H1 (cell line): Measurements from ENCODE around the gene POLA1.

Experiments used
- ATF2 ChIP-seq: IDR thresholded peaks from 2 replicates; pipeline ENCODE4 v1.6.1; 2012; ENCODE audit warnings: low read length, inconsistent platforms
- BCL11A ChIP-seq, 2 experiments: IDR thresholded peaks; one replicate each; pipeline ENCODE4 v1.6.1; 2011; ENCODE audit warnings: low read depth in 2 of 2, low read length in 2 of 2, mild to moderate bottlenecking in 2 of 2
- CHD1 ChIP-seq: IDR thresholded peaks from 2 replicates; pipeline ENCODE4 v1.6.1; 2012; ENCODE audit warnings: low read depth, low read length, improper control_type of control experiment
- CTCF ChIP-seq, 3 experiments: IDR thresholded peaks; 1 replicate in 2 of 3; 2 replicates in 1 of 3; pipeline versions ENCODE4 v1.5.1 to v1.6.1; 2011; ENCODE audit warnings: low read length in 3 of 3, mild to moderate bottlenecking in 3 of 3, inconsistent platforms in 2 of 3, low read depth in 1 of 3, moderate library complexity in 1 of 3; ENCODE audit not compliant: insufficient read depth in 1 of 3; ENCODE audit errors: control extremely low read depth in 1 of 3
- E2F6 ChIP-seq: IDR thresholded peaks from 2 replicates; pipeline ENCODE4 v1.6.1; 2012; ENCODE audit warnings: inconsistent platforms
- FOSL1 ChIP-seq: IDR thresholded peaks from 2 replicates; pipeline ENCODE4 v1.6.1; 2011; ENCODE audit warnings: mild to moderate bottlenecking, low read depth, low read length, moderate library complexity; ENCODE audit not compliant: insufficient read depth
- GTF2F1 ChIP-seq: IDR thresholded peaks from 2 replicates; pipeline ENCODE4 v1.6.1; 2012; ENCODE audit warnings: low read depth, low read length, improper control_type of control experiment, borderline replicate concordance
- KDM5A ChIP-seq: fragments of 200-600 bp; IDR thresholded peaks from 2 replicates; pipeline ENCODE4 v1.7.1; 2012; ENCODE audit warnings: mild to moderate bottlenecking, low read length, inconsistent platforms, mixed read lengths
- POLR2A ChIP-seq, 2 experiments: IDR thresholded peaks; 1 replicate in 1 of 2; 2 replicates in 1 of 2; pipeline ENCODE4 v1.6.1; 2011; ENCODE audit warnings: low read depth in 2 of 2, low read length in 2 of 2, mild to moderate bottlenecking in 2 of 2; ENCODE audit errors: control extremely low read depth in 1 of 2
- SRF ChIP-seq: IDR thresholded peaks from 2 replicates; pipeline ENCODE4 v1.6.1; 2011; ENCODE audit warnings: mild to moderate bottlenecking, low read depth, low read length, moderate library complexity
- TAF7 ChIP-seq: optimal IDR thresholded peaks from 2 replicates; pipeline ENCODE3; 2011; ENCODE audit warnings: low read depth, mild to moderate bottlenecking, inconsistent platforms, low read length, moderate library complexity, borderline replicate concordance

GRCh38 chrX:24886916-24887315 lies 193.2 kb downstream of the POLA1 start:
- no peak for TF ChIP-seq GTF2F1
- TF ChIP-seq ATF2 = no peak
- TF ChIP-seq E2F6 = no peak
- no peak for TF ChIP-seq SRF
- TF ChIP-seq CTCF (IDR thresholded peaks at IDR 0.05; ENCODE audit: control extremely low read depth in 1 of 3, insufficient read depth in 1 of 3, low read depth in 1 of 3, low read length in 3 of 3) = no peak
- TF ChIP-seq CHD1 = no peak
- TF ChIP-seq FOSL1 = no peak
- TF ChIP-seq TAF7 = no peak
- no peak for TF ChIP-seq KDM5A
- no peak for TF ChIP-seq BCL11A (IDR thresholded peaks at IDR 0.05; ENCODE audit: low read depth in 2 of 2, low read length in 2 of 2)
- no peak for TF ChIP-seq POLR2A (IDR thresholded peaks at IDR 0.05; ENCODE audit: control extremely low read depth in 1 of 2, low read depth in 2 of 2, low read length in 2 of 2)
